SK-N-SH treated with all-trans-retinoic acid at 6 μM for 48 hours (cell line): Measurements from ENCODE around the gene CFAP221.

Source experiments
- OSR1 ChIP-seq: fragments of 250-450 bp; sonication (Bioruptor Pico); IDR thresholded peaks from 2 replicates; pipeline ENCODE4 v1.8.0; 2022; ENCODE audit warnings: moderate library complexity, mild to moderate bottlenecking, inconsistent platforms
- PATZ1 ChIP-seq: fragments of 250-450 bp; sonication (Bioruptor Pico); IDR thresholded peaks from 2 replicates; pipeline ENCODE4 v1.8.0; 2020; ENCODE audit warnings: mild to moderate bottlenecking, moderate library complexity, borderline replicate concordance
- RARB ChIP-seq: fragments of 250-450 bp; sonication (Bioruptor Pico); IDR thresholded peaks from 2 replicates; pipeline ENCODE4 v1.8.0; 2021; ENCODE audit warnings: mild to moderate bottlenecking, moderate library complexity
- ZC3H10 ChIP-seq: fragments of 250-450 bp; sonication (Bioruptor Pico); IDR thresholded peaks from 2 replicates; pipeline ENCODE4 v1.5.1; 2021; ENCODE audit warnings: mild to moderate bottlenecking, moderate library complexity

DNA sequence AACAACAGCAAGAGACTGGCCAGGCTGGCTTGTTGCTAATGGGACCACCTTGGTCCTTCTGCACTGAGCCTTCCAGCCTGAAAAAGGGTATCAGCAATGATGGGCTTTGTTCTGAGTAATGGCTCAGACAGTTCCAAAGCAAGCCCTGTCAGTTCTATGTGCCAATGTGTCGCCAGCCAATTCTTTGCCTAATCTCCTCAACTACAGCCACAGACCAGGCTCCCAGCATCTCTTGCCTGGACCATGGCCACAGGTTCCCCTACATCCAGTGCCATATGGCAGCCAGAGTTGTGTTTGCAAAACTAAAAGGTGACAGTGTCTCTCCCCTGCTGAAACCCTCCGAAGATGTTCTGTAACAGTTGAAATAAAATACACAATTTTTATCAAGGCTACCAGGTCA is 73.2 kb downstream of the CFAP221 start:
- no peak for TF ChIP-seq PATZ1 (CRISPR knock-in tag)
- no peak for TF ChIP-seq RARB
- no peak for TF ChIP-seq OSR1
- TF ChIP-seq ZC3H10 (CRISPR knock-in tag), result no peak
